GM21529 (cell line): Measurements from ENCODE around the gene SNRNP48.
A peak's percentile ranks its signal among the peaks of the same experiment; 100 is the strongest.

Source experiments
- ATAC-seq: cut with Tn5 transposase; IDR thresholded peaks from one replicate; pipeline ENCODE4 v1.9.1; 2021; ENCODE audit not compliant: unreplicated experiment

The SNRNP48 gene, protein sequence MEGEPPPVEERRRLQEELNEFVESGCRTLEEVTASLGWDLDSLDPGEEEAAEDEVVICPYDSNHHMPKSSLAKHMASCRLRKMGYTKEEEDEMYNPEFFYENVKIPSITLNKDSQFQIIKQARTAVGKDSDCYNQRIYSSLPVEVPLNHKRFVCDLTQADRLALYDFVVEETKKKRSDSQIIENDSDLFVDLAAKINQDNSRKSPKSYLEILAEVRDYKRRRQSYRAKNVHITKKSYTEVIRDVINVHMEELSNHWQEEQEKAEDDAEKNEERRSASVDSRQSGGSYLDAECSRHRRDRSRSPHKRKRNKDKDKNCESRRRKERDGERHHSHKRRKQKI

DNA sequence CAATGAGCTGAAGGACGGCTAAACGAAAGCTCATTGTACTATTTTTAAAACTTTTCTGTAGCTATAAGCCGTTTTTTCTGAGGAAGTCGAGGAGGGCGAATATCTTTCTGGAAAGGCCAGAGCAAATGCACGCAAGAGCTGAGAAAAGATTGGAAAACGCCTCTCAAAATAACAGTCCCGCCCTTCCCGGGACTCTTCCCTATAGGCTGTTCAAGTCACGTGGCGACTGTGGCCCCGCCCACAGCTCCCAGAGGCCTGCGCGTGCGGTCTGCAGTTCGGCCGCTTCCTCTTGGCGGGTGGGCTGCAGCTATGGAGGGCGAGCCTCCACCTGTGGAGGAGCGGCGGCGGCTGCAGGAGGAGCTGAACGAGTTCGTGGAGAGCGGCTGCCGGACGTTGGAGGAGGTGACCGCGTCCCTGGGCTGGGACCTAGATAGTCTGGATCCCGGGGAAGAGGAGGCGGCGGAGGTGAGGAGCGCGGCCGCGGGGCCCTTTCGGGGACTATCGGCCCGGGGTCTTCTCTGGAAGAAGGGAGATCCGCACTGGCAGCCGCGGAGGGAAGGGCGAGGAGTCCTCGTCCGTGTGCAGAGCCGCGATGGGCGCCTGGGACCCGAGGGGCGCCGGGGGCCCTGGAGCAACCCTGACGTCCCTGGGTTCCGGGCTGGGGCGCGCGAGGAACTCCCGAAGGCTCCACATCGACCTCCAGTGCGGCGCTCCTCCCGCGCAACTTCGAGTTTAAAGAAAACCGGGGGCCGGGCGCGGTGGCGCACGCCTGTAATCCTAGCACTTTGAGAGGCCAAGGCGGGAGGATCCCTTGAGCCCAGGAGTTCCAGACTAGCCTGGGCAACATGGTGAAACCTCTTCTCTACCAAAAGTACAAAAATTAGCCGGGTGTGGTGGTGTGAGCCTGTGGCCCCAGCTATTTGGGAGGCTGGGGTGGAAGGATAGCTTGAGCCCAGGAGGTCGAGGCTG lies at the start of gene SNRNP48:
Gene SNRNP48, plus strand, starts transcription at position 250 of the 969 bp plus-strand sequence. Its CDS starts 60 bp downstream, at position 310.
- ATAC-seq = peak; percentile 100

DNA sequence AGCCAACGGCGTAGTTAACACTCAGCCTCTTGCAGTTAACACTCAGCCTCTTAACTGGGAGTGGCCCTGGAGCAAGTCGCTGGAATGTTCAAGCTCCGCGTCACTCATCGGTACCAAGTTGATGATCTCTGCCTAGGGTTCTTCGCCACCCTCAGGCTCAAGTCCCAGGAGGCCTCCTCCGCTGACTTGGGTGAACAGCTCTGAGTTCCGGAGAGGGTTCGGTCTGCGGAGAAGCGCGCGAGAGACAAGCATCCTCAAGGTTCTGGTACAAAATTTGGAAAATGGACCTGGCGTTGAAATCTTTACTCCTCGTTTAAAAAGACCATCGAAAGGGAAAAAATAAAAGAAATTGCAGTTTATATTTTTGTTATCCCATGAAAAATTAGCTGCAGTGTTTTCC lies 49.4 kb upstream of the SNRNP48 start:
- ATAC-seq = no peak

DNA sequence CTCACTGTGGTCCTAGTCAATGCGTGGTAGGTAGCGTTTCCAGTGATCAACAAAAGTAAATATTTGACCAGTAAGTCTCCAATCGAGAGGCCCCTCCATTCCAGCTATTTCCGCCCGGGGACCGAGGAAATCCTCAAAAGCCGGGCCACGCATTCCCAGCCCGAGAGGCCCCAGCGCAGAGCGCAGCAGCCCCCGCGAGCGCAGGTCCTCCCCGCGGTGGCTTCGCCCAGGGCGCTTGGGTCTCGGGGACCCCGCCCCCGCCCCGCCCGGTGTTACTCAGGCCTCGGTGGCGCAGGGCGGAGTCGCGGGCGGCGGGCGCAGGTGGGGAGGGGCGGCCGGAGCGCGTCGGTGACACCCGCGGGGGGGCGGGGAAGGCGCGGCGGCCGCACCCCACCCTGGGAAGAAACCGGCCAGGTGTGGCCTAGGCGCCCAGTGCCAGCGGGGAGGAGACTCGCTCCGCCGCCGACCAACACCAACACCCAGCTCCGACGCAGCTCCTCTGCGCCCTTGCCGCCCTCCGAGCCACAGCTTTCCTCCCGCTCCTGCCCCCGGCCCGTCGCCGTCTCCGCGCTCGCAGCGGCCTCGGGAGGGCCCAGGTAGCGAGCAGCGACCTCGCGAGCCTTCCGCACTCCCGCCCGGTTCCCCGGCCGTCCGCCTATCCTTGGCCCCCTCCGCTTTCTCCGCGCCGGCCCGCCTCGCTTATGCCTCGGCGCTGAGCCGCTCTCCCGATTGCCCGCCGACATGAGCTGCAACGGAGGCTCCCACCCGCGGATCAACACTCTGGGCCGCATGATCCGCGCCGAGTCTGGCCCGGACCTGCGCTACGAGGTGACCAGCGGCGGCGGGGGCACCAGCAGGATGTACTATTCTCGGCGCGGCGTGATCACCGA lies 48.6 kb upstream of the SNRNP48 start, which contains the start of gene DSP:
Gene DSP, plus strand, starts transcription at position 497 of the 890 bp plus-strand sequence. Its CDS starts 245 bp downstream, at position 742.
- no peak for ATAC-seq

DNA sequence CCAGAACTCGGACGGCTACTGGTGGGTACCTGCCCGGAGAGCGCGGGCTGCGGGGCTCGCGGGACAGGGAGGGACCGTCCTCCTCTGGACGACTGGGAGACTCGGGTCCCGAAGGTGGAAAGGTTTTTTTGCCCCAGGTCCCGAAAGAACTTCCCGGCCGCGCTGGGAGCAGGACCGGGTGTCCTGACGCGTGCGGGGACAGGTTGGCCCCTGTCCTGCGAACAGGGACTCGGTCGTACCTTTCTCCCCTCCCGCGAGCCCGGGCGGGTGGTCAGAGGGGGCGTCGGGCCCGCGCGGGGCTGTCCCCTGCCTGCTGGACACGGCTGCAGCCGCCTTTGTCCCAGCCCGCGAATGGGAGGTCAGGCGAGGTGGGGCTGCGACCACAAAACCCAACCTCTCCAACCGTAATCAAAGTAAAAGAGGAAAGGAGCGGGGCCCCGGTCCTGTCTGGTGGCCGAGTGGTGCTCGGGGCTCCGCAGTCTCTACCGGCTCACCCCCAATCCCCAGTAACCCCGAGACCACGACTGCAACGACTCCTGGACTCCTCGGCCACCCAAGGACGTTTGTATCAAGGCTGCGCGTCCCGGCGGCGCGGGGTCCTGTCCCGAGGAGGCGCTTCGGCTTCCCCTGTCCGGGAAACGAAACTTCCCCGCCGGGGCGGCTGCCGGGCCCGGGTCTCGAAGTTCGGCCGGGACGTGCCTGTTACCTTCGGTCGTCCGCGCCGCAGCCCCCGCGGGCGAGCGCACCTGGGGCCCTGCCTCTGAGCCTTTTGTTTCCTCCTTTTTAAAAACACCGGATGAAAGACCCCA lies 47.7 kb upstream of the SNRNP48 start:
- ATAC-seq = no peak

DNA sequence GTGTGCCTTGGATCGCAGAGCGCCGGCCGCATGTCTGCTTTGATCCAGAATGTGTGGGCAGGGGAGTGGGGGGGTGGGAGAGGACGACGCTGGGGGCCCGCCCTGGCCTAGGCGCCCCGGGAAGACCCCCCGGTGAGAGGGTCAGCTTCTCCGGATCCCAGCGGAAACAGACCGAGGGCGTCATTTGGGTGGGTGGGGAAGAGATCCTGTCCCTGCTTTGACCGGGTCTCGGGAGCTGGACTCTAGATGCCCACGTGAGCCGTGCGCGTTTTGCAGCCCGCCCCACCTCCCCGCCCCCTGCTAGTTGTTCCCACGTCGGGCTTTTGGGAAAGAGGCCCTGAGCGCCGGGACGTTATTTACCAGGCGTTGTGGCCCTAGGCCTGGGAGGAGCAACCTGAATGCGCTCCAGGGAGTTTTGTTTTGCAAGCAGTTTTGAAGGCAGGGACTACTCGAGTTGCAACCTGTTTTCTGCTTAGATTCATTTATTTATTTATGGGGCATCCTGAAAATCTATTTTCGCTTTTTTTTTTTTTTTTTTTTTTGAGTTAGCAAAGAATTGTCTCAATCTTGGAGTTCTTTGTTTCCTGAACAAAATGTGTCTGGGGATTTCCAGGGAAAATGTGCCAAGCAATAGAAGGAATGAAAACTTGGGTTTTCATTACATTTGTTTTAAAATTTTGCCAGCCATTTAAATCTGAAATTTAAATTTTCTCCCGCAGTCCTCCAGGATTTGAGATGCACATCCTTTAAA lies 46.9 kb upstream of the SNRNP48 start:
- no peak for ATAC-seq

DNA sequence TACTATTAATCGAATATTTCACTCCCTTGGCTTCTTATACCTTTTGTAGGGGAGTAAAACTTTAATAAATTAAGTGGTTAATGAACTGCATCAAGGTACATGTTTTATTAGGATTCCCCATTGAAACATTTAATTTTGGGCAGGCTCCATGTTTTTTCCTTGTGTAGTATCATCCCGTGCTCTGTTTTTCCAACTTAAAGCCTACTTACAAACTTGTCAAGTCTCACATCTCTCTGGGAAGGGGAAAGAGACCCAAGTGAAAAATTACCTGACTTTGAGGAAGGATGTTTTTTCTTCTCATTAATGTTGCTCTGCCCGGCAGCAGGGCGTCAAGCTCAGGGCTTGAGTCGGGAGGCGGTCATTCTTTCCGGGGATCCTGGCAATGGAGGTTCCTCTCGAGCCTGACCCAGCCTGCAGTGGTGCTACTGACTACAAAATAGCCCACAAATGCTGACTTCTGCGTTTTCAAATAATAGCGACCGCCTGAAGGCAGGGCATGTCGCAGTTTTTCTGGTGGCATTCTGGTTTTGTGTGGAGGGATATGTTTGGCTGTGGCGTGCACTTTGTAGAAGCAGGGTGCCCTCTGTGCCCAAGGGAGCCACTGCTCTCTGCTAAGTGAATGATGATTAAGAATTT lies 46.1 kb upstream of the SNRNP48 start:
- ATAC-seq = no peak

DNA sequence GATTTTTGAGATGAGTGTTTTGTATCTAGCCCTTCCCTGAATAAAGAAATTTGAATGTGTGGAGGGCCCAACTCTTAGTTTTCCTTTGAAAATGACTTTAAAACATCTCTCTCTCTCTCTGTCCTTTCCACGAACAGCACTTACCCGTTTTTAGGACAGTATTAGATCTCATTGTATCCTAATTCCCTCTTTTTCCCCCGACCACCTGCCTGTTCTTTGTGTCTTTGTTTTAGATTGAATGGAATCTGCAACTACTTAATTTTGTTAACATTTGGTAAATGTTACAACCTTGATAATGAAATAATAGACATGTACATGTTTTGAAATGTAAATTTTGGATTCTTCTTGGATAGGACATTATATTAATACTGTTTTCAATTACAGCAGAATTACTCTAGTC lies 45.4 kb upstream of the SNRNP48 start:
- ATAC-seq = no peak

DNA sequence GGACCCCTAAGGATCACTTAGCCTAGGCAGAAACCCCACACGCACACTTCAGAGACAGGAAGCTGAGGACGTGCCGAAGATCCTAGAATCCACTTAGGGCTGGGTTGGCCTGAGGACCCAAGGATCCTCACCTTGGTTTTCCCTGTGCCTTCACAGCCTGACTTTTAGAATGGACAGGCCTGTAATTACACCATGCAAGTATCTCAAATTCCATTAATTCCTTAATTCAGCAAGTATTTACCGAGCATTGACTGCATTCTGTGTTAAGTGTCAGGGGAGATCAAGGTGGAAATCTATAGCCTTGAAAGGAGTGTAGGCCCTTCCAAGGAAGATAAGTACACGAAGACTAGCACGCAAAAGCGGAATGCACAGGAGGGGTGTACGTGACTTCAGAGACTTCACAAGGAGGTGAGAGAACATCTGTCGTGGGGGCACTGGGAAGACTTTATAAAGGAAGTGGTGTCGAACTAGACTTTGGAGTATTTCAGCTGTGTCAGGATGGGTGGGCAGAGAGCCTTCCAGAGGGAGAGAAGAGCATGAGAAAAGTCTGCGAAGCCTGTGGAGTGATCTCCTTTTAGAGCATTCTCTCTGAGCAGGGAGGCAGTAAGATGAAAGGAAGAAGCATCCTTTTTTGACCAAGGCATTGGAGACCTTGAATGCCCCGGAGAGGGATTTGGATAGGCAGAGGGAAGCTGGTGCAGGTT lies 44.5 kb upstream of the SNRNP48 start:
- ATAC-seq = no peak

DNA sequence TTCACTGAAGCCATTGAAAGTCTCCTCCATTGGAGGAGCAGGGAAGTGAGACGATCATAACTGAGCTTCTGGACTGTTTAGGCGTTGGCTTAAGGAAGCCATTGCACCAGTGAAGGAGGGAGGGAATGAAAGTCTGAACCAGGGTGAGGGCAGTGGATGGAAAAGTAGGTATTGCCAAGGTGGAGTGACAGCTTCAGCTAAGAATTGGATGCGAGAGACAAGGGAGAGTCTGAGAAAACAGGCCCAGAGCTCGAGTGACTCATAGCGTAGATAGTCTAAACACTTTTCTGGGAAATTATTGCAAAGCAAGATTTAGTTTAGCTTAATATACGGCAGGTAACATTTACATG lies 44.0 kb upstream of the SNRNP48 start:
- no peak for ATAC-seq

DNA sequence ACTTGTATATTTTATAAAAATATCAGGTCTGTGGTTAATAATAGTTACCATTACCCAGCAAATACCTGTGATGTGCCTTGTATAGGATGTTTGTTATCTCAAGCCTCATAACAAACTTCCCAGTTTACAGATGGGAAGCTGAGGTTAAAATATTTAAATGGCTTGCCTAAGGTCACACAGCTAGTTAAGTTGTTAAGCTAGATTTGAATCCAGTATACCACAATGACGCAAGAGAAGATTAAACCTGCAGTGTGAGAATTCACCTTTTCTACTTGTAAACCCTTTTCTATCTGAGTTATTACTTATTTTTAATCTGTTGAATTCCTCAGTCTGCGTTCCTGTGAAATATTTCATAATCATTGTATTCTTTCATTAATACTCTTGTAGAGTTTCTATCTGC lies 43.6 kb upstream of the SNRNP48 start:
- no peak for ATAC-seq

DNA sequence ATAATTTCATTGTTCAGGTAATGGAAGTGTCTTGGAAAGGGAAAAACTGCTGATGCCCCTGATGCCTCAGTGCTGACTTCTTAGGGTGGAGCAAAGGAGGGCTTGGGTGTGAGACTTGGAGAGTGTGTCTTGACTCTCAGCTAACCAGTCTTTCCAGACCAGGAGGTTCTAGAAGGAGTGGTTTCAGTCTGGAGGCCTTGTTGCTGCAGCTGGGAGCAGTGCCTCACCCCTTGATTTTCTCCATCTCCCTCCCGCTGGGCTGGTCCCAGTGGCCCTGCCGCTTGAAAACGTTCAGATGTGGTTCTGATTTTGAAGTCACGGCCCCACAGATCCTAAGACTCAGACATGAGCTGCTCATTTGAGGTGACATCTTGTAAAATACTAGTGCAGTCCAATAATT lies 43.1 kb upstream of the SNRNP48 start:
- ATAC-seq = no peak

DNA sequence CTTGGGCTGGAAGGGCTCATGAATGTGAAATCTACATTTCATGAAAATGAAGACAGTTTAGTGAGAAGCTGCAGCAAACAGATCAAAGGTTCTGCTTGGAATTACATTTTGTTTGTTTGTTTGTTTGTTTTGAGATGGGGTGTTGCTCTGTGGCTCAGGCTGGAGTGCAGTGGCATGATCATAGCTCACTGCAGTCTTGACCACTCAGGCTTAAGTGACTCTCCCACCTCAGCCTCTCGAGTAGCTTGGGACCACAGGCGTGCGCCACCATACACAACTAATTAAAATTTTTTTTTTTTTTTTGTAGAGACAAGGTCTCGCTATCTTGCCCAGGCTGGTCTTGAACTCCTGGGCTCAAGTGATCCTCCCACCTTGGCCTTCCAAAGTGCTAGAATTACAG lies 42.7 kb upstream of the SNRNP48 start:
- no peak for ATAC-seq

DNA sequence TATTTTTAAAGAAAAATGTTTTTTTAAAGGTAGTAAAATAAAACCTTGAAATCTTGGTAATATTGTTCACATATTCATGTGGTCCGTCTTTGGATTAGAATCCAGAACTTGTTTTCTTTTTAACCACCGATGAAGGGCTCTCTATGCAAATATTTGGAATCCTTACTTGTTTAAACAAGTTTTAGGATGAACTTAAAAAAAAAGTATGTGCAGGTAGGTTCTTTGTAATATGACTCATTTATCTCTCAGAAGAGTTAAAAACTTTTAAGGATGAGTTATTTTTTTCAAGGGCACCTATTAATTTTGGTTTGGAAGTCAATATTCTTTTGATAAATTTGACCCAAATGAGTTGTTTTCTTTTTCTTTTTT lies 39.6 kb upstream of the SNRNP48 start:
- ATAC-seq = no peak

DNA sequence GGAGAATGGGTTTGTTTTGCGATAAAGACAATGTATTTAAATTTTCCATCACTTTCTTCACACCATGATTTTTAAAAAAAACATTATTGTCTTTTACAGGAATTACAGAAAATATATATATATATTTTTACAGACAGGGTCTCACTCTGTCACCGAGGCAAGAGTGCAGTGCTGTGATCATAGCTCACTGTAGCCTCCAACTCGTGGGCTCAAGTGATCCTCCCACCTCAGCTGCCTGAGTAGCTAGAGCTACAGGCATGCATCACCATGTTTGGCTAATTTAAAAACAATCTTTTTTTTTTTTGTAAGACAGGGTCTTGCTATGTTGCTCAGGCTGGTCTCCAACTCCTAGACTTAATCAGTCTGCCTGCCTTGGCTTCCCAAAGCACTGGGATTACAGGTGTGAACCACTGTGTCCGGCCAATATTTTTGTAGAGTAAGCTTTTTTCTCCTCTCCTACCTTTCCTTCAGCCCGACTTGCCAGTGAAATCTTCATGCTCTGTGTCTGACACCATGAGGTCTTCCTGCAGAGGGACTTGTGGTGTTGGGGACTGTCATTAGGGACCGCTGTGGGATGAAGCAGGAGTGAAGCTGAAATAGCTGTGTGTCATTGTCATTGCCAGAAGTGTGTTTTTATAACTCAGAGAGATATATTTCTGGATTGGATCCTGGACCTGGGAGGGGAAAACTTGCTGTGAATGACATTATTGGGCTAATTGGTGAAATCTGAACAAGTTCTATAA lies 35.3 kb upstream of the SNRNP48 start:
- ATAC-seq = no peak

DNA sequence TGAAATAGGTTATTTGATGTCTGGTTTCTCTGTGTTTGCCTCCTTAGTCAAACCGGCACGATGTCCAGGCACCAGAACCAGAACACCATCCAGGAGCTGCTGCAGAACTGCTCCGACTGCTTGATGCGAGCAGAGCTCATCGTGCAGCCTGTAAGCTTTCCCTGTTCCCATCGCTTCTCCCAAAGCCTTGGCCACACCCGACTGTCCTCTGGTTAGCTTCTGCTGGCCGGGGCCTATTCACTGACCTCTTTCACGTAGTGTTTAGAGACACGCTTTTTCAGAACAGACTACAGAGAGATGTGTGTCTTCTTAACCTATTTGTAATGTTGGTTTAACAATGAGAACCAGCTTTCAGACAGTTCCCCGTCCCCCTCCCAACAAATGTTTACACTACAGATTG lies 34.3 kb upstream of the SNRNP48 start:
- ATAC-seq = no peak

DNA sequence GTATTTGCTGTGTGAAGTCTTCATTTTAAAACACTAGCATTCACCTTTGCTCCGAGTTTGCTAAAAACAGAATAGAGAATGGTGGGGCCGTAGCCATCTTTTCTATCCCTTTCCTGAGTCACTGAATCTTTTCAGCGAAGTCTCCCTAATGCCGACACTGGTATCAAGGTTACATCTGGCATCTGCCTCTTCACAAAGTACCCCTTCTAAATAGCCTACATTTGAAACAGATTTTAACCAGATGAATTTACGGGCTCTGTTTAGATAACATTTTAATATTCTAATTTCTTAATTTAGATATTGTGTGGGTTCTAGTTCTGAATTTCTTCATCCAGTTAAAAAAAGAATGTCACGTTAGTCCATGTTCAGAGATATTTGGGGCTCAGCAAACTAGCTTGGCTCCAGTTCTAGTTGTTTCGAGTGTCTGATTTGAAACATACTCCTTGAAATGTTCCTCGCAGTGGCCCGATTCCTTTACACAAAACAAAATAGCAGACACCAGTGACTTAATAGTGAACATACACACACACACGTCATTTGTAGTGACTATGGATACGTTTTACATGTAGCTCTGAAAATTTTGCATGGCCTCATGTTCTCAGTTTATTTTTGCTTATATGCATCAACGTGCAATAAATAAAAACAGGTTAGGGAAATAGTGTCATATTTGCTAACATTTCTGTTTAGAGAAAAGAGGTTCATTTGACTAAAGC lies 33.4 kb upstream of the SNRNP48 start:
- ATAC-seq = no peak

DNA sequence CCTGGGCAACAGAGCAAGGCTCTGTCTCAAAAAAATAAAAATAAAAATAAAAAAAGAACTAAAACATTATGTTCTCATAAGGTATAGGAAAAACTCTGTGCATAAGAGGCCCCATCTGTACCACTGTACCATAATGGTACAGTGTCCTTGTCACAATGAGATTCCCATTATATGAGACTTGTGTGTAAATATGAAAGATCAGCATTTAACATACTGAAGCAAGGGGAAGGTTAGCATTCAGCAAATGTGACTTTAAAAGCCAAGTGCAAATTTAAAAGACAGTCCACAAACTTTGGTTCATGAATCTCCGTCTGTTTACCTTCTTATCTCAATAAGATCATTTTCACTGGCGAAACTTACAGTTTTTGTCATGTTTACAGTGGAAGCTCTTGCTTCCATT lies 32.3 kb upstream of the SNRNP48 start:
- no peak for ATAC-seq
